ENCODE results near the gene SELPLG. TPM values are rescaled to one million over a fixed set of nuclear protein-coding genes. Genes with fewer than 3 reads are reported as not detected.

The SELPLG gene
- total RNA-seq, 4 donors from 2014 or later: 7.2 to 15.7 (median 10.0) TPM

- Histone ChIP-seq H3K36me3 (peaks cover 47 to 95% (median 78%) of the 10 kb centered on the region in 4 donors), H3K27ac (replicated peaks in 1 of 4) (no peak overlapping the region), H3K4me1 (peaks cover 21 to 44% (median 39%) of the 10 kb centered on the region in 4 donors), H3K4me3 (no peak overlapping the region), H3K9me3 (no peaks in the 10 kb centered on the region), H3K27me3 (no peaks in the 10 kb centered on the region)
- intact Hi-C loops (cut with DNase I): no loop called here
- no peak for TF ChIP-seq POLR2AphosphoS5 (IDR thresholded peaks at IDR 0.05)
- no peak for TF ChIP-seq POLR2A (IDR thresholded peaks at IDR 0.05; ENCODE audit: low read depth)
- TF ChIP-seq CTCF (IDR thresholded peaks at IDR 0.05): no peak
- DNase-seq (ENCODE audit: extremely low spot score): no peak
These were observed 19.4 kb upstream of the SELPLG start for GRCh38 chr12:108653082-108653516.

- DNase-seq (ENCODE audit: extremely low spot score): no peak
- peaks cover 48 to 95% (median 82%) of the 10 kb centered on the region in 4 donors for H3K36me3 ChIP-seq
These were observed 16.4 kb upstream of the SELPLG start for GRCh38 chr12:108650083-108650482.

GRCh38 chr12:108649669-108650068 is 16.0 kb upstream of the SELPLG start:
- no peaks in the 10 kb centered on the region for H3K27me3 ChIP-seq
- intact Hi-C loops (cut with DNase I): no loop called here
- TF ChIP-seq POLR2A (IDR thresholded peaks at IDR 0.05; ENCODE audit: low read depth) (no peak), POLR2AphosphoS5 (IDR thresholded peaks at IDR 0.05) (peak; percentile 51 to 71)
- DNase-seq (ENCODE audit: extremely low spot score): no peak
- peaks cover 52 to 94% (median 85%) of the 10 kb centered on the region in 4 donors for H3K36me3 ChIP-seq
- H3K4me3 ChIP-seq: no peak overlapping the region
- peak overlapping the region; percentile 38 to 76 (median 70) for H3K27ac ChIP-seq (replicated peaks in 1 of 4)
- H3K9me3 ChIP-seq: no peaks in the 10 kb centered on the region
- H3K4me1 ChIP-seq: peaks cover 36 to 57% (median 49%) of the 10 kb centered on the region in 4 donors
- WGBS: 21% methylated on average over 4 of the region's 4 CpGs

More at GRCh38 chr12:108650083-108650482, 16.4 kb upstream of the SELPLG start:
- no peak for TF ChIP-seq POLR2AphosphoS5 (IDR thresholded peaks at IDR 0.05)
- no peak for TF ChIP-seq CTCF (IDR thresholded peaks at IDR 0.05)
- no peak for TF ChIP-seq POLR2A (IDR thresholded peaks at IDR 0.05; ENCODE audit: low read depth)
- no peak for TF ChIP-seq EP300 (IDR thresholded peaks at IDR 0.05)
- H3K27ac ChIP-seq (replicated peaks in 1 of 4): peak overlapping the region; percentile 38 to 76 (median 70)
- peaks cover 35 to 54% (median 45%) of the 10 kb centered on the region in 4 donors for H3K4me1 ChIP-seq
- H3K4me3 ChIP-seq: no peak overlapping the region
- 61% methylated on average over 2 of the region's 2 CpGs for WGBS
- no peaks in the 10 kb centered on the region for H3K9me3 ChIP-seq
- H3K27me3 ChIP-seq: no peaks in the 10 kb centered on the region
- intact Hi-C loops (cut with DNase I): no loop called here

- Histone ChIP-seq H3K27ac (replicated peaks in 1 of 4) (peak overlapping the region; percentile 38 to 76 (median 70)), H3K4me3 (no peak overlapping the region), H3K9me3 (no peaks in the 10 kb centered on the region), H3K36me3 (peaks cover 52 to 92% (median 84%) of the 10 kb centered on the region in 4 donors), H3K4me1 (peaks cover 42 to 57% (median 54%) of the 10 kb centered on the region in 4 donors), H3K27me3 (no peaks in the 10 kb centered on the region)
- no peak for TF ChIP-seq POLR2AphosphoS5 (IDR thresholded peaks at IDR 0.05)
- no peak for TF ChIP-seq CTCF (IDR thresholded peaks at IDR 0.05)
- no peak for TF ChIP-seq EP300 (IDR thresholded peaks at IDR 0.05)
- TF ChIP-seq POLR2A (IDR thresholded peaks at IDR 0.05; ENCODE audit: low read depth): no peak
- intact Hi-C loops (cut with DNase I): no loop called here
- no peak for DNase-seq (ENCODE audit: extremely low spot score)
- WGBS: 75% methylated on average over 6 of the region's 6 CpGs
These were observed 15.4 kb upstream of the SELPLG start for GRCh38 chr12:108649126-108649525.

GRCh38 chr12:108648371-108648770 is 14.7 kb upstream of the SELPLG start:
- WGBS: 91% methylated on average over 9 of the region's 9 CpGs
- peaks cover 52 to 84% (median 76%) of the 10 kb centered on the region in 4 donors for H3K36me3 ChIP-seq
- intact Hi-C loops (cut with DNase I): no loop called here

More at GRCh38 chr12:108648371-108648770, 14.7 kb upstream of the SELPLG start:
- no peak for TF ChIP-seq POLR2AphosphoS5 (IDR thresholded peaks at IDR 0.05)
- TF ChIP-seq POLR2A (IDR thresholded peaks at IDR 0.05; ENCODE audit: low read depth): no peak
- no peak for TF ChIP-seq EP300 (IDR thresholded peaks at IDR 0.05)
- no peak for TF ChIP-seq CTCF (IDR thresholded peaks at IDR 0.05)
- DNase-seq (ENCODE audit: extremely low spot score): no peak
- H3K9me3 ChIP-seq: no peaks in the 10 kb centered on the region
- no peak overlapping the region for H3K4me3 ChIP-seq
- no peaks in the 10 kb centered on the region for H3K27me3 ChIP-seq
- peaks cover 46 to 58% (median 56%) of the 10 kb centered on the region in 4 donors for H3K4me1 ChIP-seq
- H3K27ac ChIP-seq (replicated peaks in 1 of 4): peak overlapping the region; percentile 38 to 76 (median 70)
